ENCODE data around the gene NHS.

NHS gene

GRCh38 chrX:17674601-17675000 is 299.6 kb downstream of the NHS start:
- DNase-seq (ENCODE audit: low read depth in 2 of 2) = no peak

- DNase-seq (ENCODE audit: low read depth in 2 of 2) = no peak
Observed at GRCh38 chrX:17679261-17679660, 304.3 kb downstream of the NHS start.

GRCh38 chrX:17679820-17680219 is 304.8 kb downstream of the NHS start:
- DNase-seq (ENCODE audit: low read depth in 2 of 2) = no peak

GRCh38 chrX:17680732-17681413 is 305.9 kb downstream of the NHS start:
- no peak for DNase-seq (ENCODE audit: low read depth in 2 of 2)

GRCh38 chrX:17682259-17682658 is 307.3 kb downstream of the NHS start:
- no peak for DNase-seq (ENCODE audit: low read depth in 2 of 2)

GRCh38 chrX:17685026-17685425 is 310.0 kb downstream of the NHS start:
- DNase-seq (ENCODE audit: low read depth in 2 of 2) = no peak

- DNase-seq (ENCODE audit: low read depth in 2 of 2) = no peak
Observed at GRCh38 chrX:17687648-17688047, 312.6 kb downstream of the NHS start.

GRCh38 chrX:17689971-17690409 is 315.0 kb downstream of the NHS start:
- DNase-seq (ENCODE audit: low read depth in 2 of 2) = no peak

GRCh38 chrX:17692709-17693346 is 317.8 kb downstream of the NHS start:
- no peak for DNase-seq (ENCODE audit: low read depth in 2 of 2)

- DNase-seq (ENCODE audit: low read depth in 2 of 2) = no peak
Observed at GRCh38 chrX:17697191-17697590, 322.2 kb downstream of the NHS start.

GRCh38 chrX:17700976-17701375 is 326.0 kb downstream of the NHS start:
- no peak for DNase-seq (ENCODE audit: low read depth in 2 of 2)

- no peak for DNase-seq (ENCODE audit: low read depth in 2 of 2)
Observed at GRCh38 chrX:17703201-17703600, 328.2 kb downstream of the NHS start.

- DNase-seq (ENCODE audit: low read depth in 2 of 2) = no peak
Observed at GRCh38 chrX:17705211-17705610, 330.2 kb downstream of the NHS start.

GRCh38 chrX:17706676-17707075 is 331.7 kb downstream of the NHS start:
- DNase-seq (ENCODE audit: low read depth in 2 of 2) = no peak

- DNase-seq (ENCODE audit: low read depth in 2 of 2) = no peak
Observed at GRCh38 chrX:17707731-17708130, 332.7 kb downstream of the NHS start.

- DNase-seq (ENCODE audit: low read depth in 2 of 2) = no peak
Observed at GRCh38 chrX:17710871-17711301, 335.9 kb downstream of the NHS start.

- no peak for DNase-seq (ENCODE audit: low read depth in 2 of 2)
Observed at GRCh38 chrX:17713288-17713687, 338.3 kb downstream of the NHS start.

- no peak for DNase-seq (ENCODE audit: low read depth in 2 of 2)
Observed at GRCh38 chrX:17718649-17719165, 343.7 kb downstream of the NHS start.

GRCh38 chrX:17719711-17720110 is 344.7 kb downstream of the NHS start:
- DNase-seq (ENCODE audit: low read depth in 2 of 2) = no peak

- DNase-seq (ENCODE audit: low read depth in 2 of 2) = no peak
Observed at GRCh38 chrX:17721715-17722114, 346.7 kb downstream of the NHS start.

GRCh38 chrX:17725181-17725580 is 350.2 kb downstream of the NHS start:
- no peak for DNase-seq (ENCODE audit: low read depth in 2 of 2)

- no peak for DNase-seq (ENCODE audit: low read depth in 2 of 2)
Observed at GRCh38 chrX:17732138-17732783, 357.3 kb downstream of the NHS start.

GRCh38 chrX:17735406-17735805 is 360.4 kb downstream of the NHS start:
- DNase-seq (ENCODE audit: low read depth in 2 of 2) = no peak
